K562 treated with DMSO at 1 percent for 4 hours (cell line): ENCODE data around the gene NBAS. TPM values are rescaled to one million over a fixed set of nuclear protein-coding genes. Genes with fewer than 3 reads are reported as not detected.

Experiments used
- total RNA-seq: library from RNA; unstranded; fragments of 300-600 nt; gene quantifications from 2 replicates; pipeline ENCODE4 v1.2.3, GENCODE V29; 2022; ENCODE audit not compliant: insufficient read depth

The NBAS gene
- 74.6 and 76.3 TPM in 2 replicates for total RNA-seq

GRCh38 chr2:15560988-15561573, at the start of gene NBAS:
Gene NBAS (minus strand): TSS chr2:15561334. CDS start chr2:15561304, 30 bp downstream.

GRCh38 chr2:15591692-15592463, 30.7 kb upstream of the NBAS start, which contains the start of gene DDX1:
Gene DDX1 (plus strand): TSS chr2:15591868. CDS start chr2:15591934, 66 bp downstream.

Other genes with a start within 250 kb of the NBAS start
- gene DDX1, start 30.5 kb upstream of the NBAS start, total RNA-seq: 104 and 116 TPM in 2 replicates